Neutrophil (primary cell): ENCODE data around the gene HUWE1.
"Not testable (repeated sequence)": the region's sequence is repeated elsewhere in the genome, so short reads cannot be mapped to it uniquely, and the experiment has no call there.

Experiments used
- H3K27ac ChIP-seq: fragments of 200-600 bp; sonication (generic); 2 replicates; pipeline ENCODE4 v1.5.1; 2016; ENCODE audit warnings: mild to moderate bottlenecking, moderate library complexity
- H3K27me3 ChIP-seq: fragments of 200-600 bp; sonication (generic); 2 replicates; pipeline ENCODE4 v1.6.0; 2016; ENCODE audit warnings: mild to moderate bottlenecking
- H3K36me3 ChIP-seq: fragments of 200-600 bp; sonication (generic); 2 replicates; pipeline ENCODE4 v1.5.1; 2017
- H3K4me1 ChIP-seq, 2 experiments: fragments of 200-600 bp in 1 of 2; sonication (generic) in 1 of 2; 1 replicate in 1 of 2; 2 replicates in 1 of 2; pipeline versions ENCODE4 v1.5.1 to v1.6.1; 2013 to 2016; ENCODE audit warnings: low read depth in 1 of 2, low read length in 1 of 2, mild to moderate bottlenecking in 1 of 2, moderate library complexity in 1 of 2; ENCODE audit not compliant: control insufficient read depth in 1 of 2, insufficient read depth in 1 of 2
- H3K4me3 ChIP-seq, 2 experiments: fragments of 200-600 bp in 1 of 2; sonication (generic) in 1 of 2; 1 replicate in 1 of 2; 2 replicates in 1 of 2; pipeline ENCODE4 v1.5.1; 2013 to 2016; ENCODE audit warnings: low read depth in 1 of 2, low read length in 1 of 2, mild to moderate bottlenecking in 1 of 2, moderate library complexity in 1 of 2
- H3K9me3 ChIP-seq: fragments of 200-600 bp; sonication (generic); 2 replicates; pipeline ENCODE4 v1.5.1; 2016
- CTCF ChIP-seq: fragments of 200-600 bp; sonication (generic); IDR thresholded peaks from 2 replicates; pipeline ENCODE4 v1.5.1; 2016; ENCODE audit warnings: antibody characterized with exemption

Gene HUWE1

GRCh38 chrX:53511322-53511721 is 175.2 kb downstream of the HUWE1 start:
- H3K9me3 ChIP-seq: no peaks in the 10 kb centered on the region
- H3K27me3 ChIP-seq: no peaks in the 10 kb centered on the region
- H3K36me3 ChIP-seq: no peaks in the 10 kb centered on the region
- no peak overlapping the region for H3K27ac ChIP-seq
- TF ChIP-seq CTCF: no peak
- no peaks in the 10 kb centered on the region for H3K4me1 ChIP-seq
- no peak overlapping the region for H3K4me3 ChIP-seq

- not testable (repeated sequence) for H3K9me3 ChIP-seq, H3K4me3 ChIP-seq, H3K4me1 ChIP-seq, H3K27me3 ChIP-seq, H3K27ac ChIP-seq, H3K36me3 ChIP-seq
These were observed 182.5 kb downstream of the HUWE1 start for GRCh38 chrX:53504035-53504434.

- Histone ChIP-seq H3K4me3 (no peak overlapping the region), H3K4me1 (peaks cover 0 to 3% of the 10 kb centered on the region in 2 experiments), H3K27ac (no peak overlapping the region), H3K9me3 (no peaks in the 10 kb centered on the region), H3K36me3 (no peaks in the 10 kb centered on the region), H3K27me3 (no peaks in the 10 kb centered on the region)
- no peak for TF ChIP-seq CTCF
These were observed 192.1 kb downstream of the HUWE1 start for GRCh38 chrX:53494436-53494835.

- peaks cover 0 to 3% of the 10 kb centered on the region in 2 experiments for H3K4me1 ChIP-seq
- TF ChIP-seq CTCF: no peak
- no peak overlapping the region for H3K27ac ChIP-seq
- no peaks in the 10 kb centered on the region for H3K9me3 ChIP-seq
- no peaks in the 10 kb centered on the region for H3K36me3 ChIP-seq
- no peaks in the 10 kb centered on the region for H3K27me3 ChIP-seq
- no peak overlapping the region for H3K4me3 ChIP-seq
These were observed 200.2 kb downstream of the HUWE1 start for GRCh38 chrX:53486285-53486684.

GRCh38 chrX:53483838-53484405 is 202.6 kb downstream of the HUWE1 start:
- no peak for TF ChIP-seq CTCF
- Histone ChIP-seq H3K27me3 (no peaks in the 10 kb centered on the region), H3K27ac (no peak overlapping the region), H3K36me3 (no peaks in the 10 kb centered on the region), H3K4me3 (no peak overlapping the region), H3K9me3 (no peaks in the 10 kb centered on the region), H3K4me1 (peaks cover 0 to 3% of the 10 kb centered on the region in 2 experiments)

- Histone ChIP-seq H3K4me1 (peaks cover 0 to 3% of the 10 kb centered on the region in 2 experiments), H3K27ac (no peak overlapping the region), H3K9me3 (no peaks in the 10 kb centered on the region), H3K27me3 (no peaks in the 10 kb centered on the region), H3K36me3 (no peaks in the 10 kb centered on the region), H3K4me3 (no peak overlapping the region)
- TF ChIP-seq CTCF: no peak
These were observed 203.1 kb downstream of the HUWE1 start for GRCh38 chrX:53483416-53483815.
